Measurements from ENCODE around the gene ZBTB39.
A peak's percentile ranks its signal among the peaks of the same experiment; 100 is the strongest.
"Not testable (repeated sequence)": the region's sequence is repeated elsewhere in the genome, so short reads cannot be mapped to it uniquely, and the experiment has no call there.

The ZBTB39 gene

DNA sequence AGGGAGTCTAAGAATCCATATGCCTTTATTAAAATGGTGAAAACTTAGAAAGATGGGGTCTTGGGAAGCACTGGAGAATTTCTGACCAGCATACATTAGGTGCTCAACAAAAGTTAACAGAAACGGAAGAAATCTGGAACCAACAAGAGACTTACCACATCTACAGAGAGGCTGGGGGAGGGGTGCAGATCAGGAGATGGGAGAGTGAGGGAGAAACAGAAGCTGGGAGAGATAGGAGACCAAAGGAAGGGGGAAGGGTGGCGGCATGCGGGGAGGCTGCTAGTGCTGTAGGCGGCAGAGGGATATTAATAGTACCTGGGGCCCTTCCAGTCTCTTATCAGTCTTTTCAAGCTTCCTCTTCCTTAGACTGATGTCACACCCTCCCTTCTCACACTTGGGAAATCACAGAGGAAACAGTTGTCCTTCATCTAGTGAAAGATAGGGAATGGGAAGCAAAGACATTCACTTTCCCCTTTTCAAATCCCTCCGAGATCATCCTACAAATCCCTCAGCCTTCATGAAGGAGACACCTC is 18.1 kb downstream of the ZBTB39 start:
- H3K4me3 ChIP-seq (ENCODE audit: severe bottlenecking), result no peak overlapping the region

DNA sequence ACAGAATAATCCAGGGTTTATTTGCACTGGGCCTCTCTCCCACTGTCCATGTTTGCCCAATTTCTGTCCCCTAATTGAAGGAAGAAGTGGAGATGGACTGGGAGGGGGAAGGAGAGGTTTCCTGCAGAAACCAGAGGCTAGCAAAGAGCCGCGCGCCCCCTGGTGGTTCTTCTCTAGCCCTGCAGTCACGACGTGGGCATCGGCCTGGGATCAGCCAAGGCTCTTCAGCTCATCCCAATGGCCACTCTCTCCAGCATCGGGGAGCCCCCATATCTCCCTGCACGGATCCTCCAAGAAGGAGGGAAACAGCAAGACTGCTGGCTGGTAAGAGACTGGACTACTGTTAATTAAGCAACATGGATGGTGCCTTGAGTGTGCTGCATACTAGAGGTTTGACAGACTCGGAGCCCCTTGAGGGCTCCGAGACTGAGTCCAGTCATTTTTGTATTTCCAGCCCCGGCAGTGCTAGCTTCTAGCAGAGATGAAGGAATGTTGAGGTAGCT is 18.7 kb downstream of the ZBTB39 start:
- H3K4me3 ChIP-seq (ENCODE audit: severe bottlenecking), result no peak overlapping the region
- H3K9me3 ChIP-seq (ENCODE audit: severe bottlenecking), result no peaks in the 10 kb centered on the region
- peak; percentile 21; the same call in 2 of the 3 replicates for ATAC-seq (ENCODE audit: low read depth)
- no peaks in the 10 kb centered on the region for H3K27me3 ChIP-seq (ENCODE audit: insufficient read depth, poor library complexity, severe bottlenecking)
- peaks cover 17% of the 10 kb centered on the region for H3K4me1 ChIP-seq (ENCODE audit: insufficient read depth, poor library complexity, severe bottlenecking)
- H3K36me3 ChIP-seq (ENCODE audit: low read depth), result no peaks in the 10 kb centered on the region
- TF ChIP-seq, protein P1, sequence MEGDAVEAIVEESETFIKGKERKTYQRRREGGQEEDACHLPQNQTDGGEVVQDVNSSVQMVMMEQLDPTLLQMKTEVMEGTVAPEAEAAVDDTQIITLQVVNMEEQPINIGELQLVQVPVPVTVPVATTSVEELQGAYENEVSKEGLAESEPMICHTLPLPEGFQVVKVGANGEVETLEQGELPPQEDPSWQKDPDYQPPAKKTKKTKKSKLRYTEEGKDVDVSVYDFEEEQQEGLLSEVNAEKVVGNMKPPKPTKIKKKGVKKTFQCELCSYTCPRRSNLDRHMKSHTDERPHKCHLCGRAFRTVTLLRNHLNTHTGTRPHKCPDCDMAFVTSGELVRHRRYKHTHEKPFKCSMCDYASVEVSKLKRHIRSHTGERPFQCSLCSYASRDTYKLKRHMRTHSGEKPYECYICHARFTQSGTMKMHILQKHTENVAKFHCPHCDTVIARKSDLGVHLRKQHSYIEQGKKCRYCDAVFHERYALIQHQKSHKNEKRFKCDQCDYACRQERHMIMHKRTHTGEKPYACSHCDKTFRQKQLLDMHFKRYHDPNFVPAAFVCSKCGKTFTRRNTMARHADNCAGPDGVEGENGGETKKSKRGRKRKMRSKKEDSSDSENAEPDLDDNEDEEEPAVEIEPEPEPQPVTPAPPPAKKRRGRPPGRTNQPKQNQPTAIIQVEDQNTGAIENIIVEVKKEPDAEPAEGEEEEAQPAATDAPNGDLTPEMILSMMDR (IDR thresholded peaks at IDR 0.05; ENCODE audit: poor library complexity, severe bottlenecking), result peak; percentile 96
- no peak for DNase-seq (ENCODE audit: low spot score)
- peak overlapping the region; percentile 87 for H3K27ac ChIP-seq (ENCODE audit: poor library complexity, severe bottlenecking)

More for the DNA sequence above, 18.1 kb downstream of the ZBTB39 start:
- TF ChIP-seq, protein P1 (IDR thresholded peaks at IDR 0.05; ENCODE audit: poor library complexity, severe bottlenecking), result no peak
- Histone ChIP-seq H3K4me1 (ENCODE audit: insufficient read depth, poor library complexity, severe bottlenecking) (peaks cover 17% of the 10 kb centered on the region), H3K9me3 (ENCODE audit: severe bottlenecking) (no peaks in the 10 kb centered on the region), H3K36me3 (ENCODE audit: low read depth) (no peaks in the 10 kb centered on the region), H3K27ac (ENCODE audit: poor library complexity, severe bottlenecking) (no peak overlapping the region), H3K27me3 (ENCODE audit: insufficient read depth, poor library complexity, severe bottlenecking) (no peaks in the 10 kb centered on the region)
- no peak for ATAC-seq (ENCODE audit: low read depth)
- no peak for DNase-seq (ENCODE audit: low spot score)

DNA sequence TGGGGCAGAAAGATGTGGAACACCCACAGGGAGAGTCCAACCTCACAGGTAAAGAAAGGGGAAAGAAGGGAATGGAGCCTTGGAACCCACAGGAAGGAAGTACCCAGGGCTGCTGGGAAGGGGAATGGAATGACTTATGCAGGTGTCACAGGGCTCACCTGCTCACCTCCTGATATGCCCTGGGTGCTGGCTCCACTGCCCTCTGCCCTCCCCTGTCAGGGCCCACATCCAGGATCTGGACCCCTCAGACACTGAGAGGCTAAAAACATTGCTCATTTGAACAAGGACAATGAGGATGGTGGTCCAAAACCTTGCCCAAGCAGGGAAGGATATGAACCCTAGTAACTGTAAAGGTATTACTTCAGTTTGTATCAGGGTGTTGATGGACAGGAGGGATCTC is 19.3 kb downstream of the ZBTB39 start:
- TF ChIP-seq, protein P1 (IDR thresholded peaks at IDR 0.05; ENCODE audit: poor library complexity, severe bottlenecking), result no peak
- no peak overlapping the region for H3K4me3 ChIP-seq (ENCODE audit: severe bottlenecking)
- no peaks in the 10 kb centered on the region for H3K36me3 ChIP-seq (ENCODE audit: low read depth)
- H3K9me3 ChIP-seq (ENCODE audit: severe bottlenecking), result no peaks in the 10 kb centered on the region
- peaks cover 17% of the 10 kb centered on the region for H3K4me1 ChIP-seq (ENCODE audit: insufficient read depth, poor library complexity, severe bottlenecking)
- no peak for ATAC-seq (ENCODE audit: low read depth)
- H3K27me3 ChIP-seq (ENCODE audit: insufficient read depth, poor library complexity, severe bottlenecking), result no peaks in the 10 kb centered on the region
- DNase-seq (ENCODE audit: low spot score), result no peak
- peak overlapping the region; percentile 87 for H3K27ac ChIP-seq (ENCODE audit: poor library complexity, severe bottlenecking)

DNA sequence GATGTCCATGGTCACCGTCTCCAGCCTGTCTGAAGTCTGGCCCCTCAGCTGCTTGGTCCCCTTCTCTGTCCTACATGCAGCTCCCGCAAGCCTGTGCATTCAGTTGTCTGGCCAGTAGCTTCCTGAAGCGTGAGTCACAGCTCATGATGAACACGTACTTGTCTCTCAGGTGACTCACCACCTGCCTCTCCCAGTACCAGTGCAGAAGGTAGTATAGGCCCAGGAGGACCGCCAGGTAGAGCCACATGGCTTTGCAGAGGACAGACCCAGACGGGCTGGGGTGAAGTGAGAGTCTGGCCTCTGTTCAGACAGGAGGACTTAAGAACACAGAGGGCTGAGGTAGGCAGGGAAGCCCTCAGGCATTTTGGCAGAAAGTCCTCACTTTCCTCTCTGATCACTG is 20.6 kb downstream of the ZBTB39 start:
- H3K9me3 ChIP-seq (ENCODE audit: severe bottlenecking); H3K4me3 ChIP-seq (ENCODE audit: severe bottlenecking); H3K27me3 ChIP-seq (ENCODE audit: insufficient read depth, poor library complexity, severe bottlenecking); H3K36me3 ChIP-seq (ENCODE audit: low read depth): not testable (repeated sequence)
- peak; percentile 97 for DNase-seq (ENCODE audit: low spot score)
- ATAC-seq (ENCODE audit: low read depth), result peak; percentile 99
- TF ChIP-seq, protein P1 (IDR thresholded peaks at IDR 0.05; ENCODE audit: poor library complexity, severe bottlenecking), result peak; percentile 26
- Histone ChIP-seq H3K27ac (ENCODE audit: poor library complexity, severe bottlenecking) (peak overlapping the region; percentile 87), H3K4me1 (ENCODE audit: insufficient read depth, poor library complexity, severe bottlenecking) (peaks cover 17% of the 10 kb centered on the region)

DNA sequence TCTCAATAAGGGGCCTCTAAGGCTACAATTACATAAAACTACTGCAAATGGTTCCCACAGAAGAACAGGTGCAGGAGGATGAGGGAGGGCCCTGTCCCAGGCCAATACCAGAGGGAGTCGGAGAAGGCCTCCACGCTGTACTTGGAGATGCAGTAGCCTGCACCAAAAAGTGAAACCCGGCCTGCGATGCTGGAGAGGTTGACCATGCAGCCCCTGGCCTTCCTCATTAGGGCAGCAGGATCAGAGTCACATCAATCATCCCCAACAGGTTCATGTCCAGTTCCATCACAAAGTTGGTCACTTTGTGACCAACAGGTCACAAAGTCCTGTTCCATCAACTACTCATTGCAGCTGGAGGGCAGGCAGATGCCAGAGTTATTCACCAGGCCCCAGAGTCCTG is 23.0 kb downstream of the ZBTB39 start:
- Histone ChIP-seq H3K4me3 (ENCODE audit: severe bottlenecking) (no peak overlapping the region), H3K9me3 (ENCODE audit: severe bottlenecking) (no peaks in the 10 kb centered on the region), H3K36me3 (ENCODE audit: low read depth) (no peaks in the 10 kb centered on the region), H3K27me3 (ENCODE audit: insufficient read depth, poor library complexity, severe bottlenecking) (no peaks in the 10 kb centered on the region), H3K4me1 (ENCODE audit: insufficient read depth, poor library complexity, severe bottlenecking) (peaks cover 17% of the 10 kb centered on the region), H3K27ac (ENCODE audit: poor library complexity, severe bottlenecking) (no peak overlapping the region)
- DNase-seq (ENCODE audit: low spot score), result no peak
- TF ChIP-seq, protein P1 (IDR thresholded peaks at IDR 0.05; ENCODE audit: poor library complexity, severe bottlenecking), result no peak
- no peak for ATAC-seq (ENCODE audit: low read depth)

DNA sequence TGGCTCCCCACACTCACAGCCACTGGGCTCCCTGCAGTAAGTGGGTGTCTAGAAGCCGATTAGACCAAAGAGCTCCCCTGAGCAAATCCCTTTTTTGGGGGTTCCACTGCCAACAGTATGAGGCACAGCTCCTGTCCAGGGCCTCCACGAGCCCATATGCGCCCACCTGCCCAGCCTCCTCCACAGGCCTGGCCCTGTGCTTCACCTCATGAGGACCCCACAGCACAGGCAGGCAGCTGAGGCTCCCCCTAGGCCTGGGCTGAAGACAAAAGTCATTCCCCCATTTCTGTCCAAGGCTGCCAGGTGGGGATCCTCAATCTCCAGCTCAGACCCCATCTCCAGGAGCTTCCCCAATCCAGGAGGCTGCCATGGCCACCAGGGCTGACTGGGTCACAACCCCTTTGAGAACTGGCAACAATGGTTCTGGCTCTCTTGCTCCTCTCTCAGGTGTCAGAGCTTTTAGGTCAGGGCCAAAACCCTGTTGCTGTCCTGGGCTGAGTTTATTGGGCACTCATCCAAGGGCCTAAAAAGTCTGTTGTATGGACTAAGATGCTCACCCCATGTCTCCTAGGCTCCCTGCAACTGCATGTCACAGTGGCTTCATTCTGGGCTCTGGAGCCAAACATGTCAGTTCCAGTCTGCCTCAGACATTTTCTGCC is 23.6 kb downstream of the ZBTB39 start:
- not testable (repeated sequence) for H3K9me3 ChIP-seq (ENCODE audit: severe bottlenecking); DNase-seq (ENCODE audit: low spot score); ATAC-seq (ENCODE audit: low read depth); H3K4me3 ChIP-seq (ENCODE audit: severe bottlenecking); H3K36me3 ChIP-seq (ENCODE audit: low read depth); H3K27ac ChIP-seq (ENCODE audit: poor library complexity, severe bottlenecking); H3K27me3 ChIP-seq (ENCODE audit: insufficient read depth, poor library complexity, severe bottlenecking)
- peaks cover 17% of the 10 kb centered on the region for H3K4me1 ChIP-seq (ENCODE audit: insufficient read depth, poor library complexity, severe bottlenecking)
